Measurements from ENCODE around the gene CDH23. TPM values are rescaled to one million over a fixed set of nuclear protein-coding genes. Genes with fewer than 3 reads are reported as not detected.

The CDH23 gene
- total and polyA plus RNA-seq, 2 of the 8 experiments (the other 6 are each of a cell fraction or from before 2014, with no cell fraction given) = 1.9 to 4.9 TPM

- FAIRE-seq (no peak), DNase-seq (ENCODE audit: low read depth in 1 of 2, low spot score in 2 of 2) (no peak)
- Histone ChIP-seq H3K56ac (replicated peaks; ENCODE audit: insufficient read length, low read depth, low read length) (no peak overlapping the region), H4K8ac (ENCODE audit: extremely low read depth, insufficient read depth, low read length) (no peak overlapping the region), H2BK5ac (ENCODE audit: low read depth, low read length) (no peak overlapping the region), H3K9me3 (ENCODE audit: insufficient read depth in 2 of 2, low read depth in 1 of 2, low read length in 1 of 2) (no peaks in the 10 kb centered on the region), H2AK5ac (ENCODE audit: low read depth, low read length) (no peak overlapping the region), H3K79me1 (ENCODE audit: low read depth, low read length) (no peaks in the 10 kb centered on the region), H3K27ac (ENCODE audit: low read depth, low read length) (no peak overlapping the region), H3K4me3 (ENCODE audit: extremely low read depth in 1 of 4, insufficient read depth in 2 of 4, low read depth in 3 of 4, low read length in 4 of 4) (no peak overlapping the region), H3K23ac (ENCODE audit: insufficient read length) (no peak overlapping the region), H3K14ac (ENCODE audit: insufficient read length) (no peak overlapping the region), H3K4me1 (replicated peaks in 1 of 4; ENCODE audit: control insufficient read depth in 3 of 4, insufficient read depth in 4 of 4, low read length in 3 of 4) (peaks cover 0 to 9% (median 8%) of the 10 kb centered on the region in 4 experiments; a peak in 5 of 7 replicates), H3K4me2 (ENCODE audit: insufficient read depth in 1 of 2, low read depth in 2 of 2, low read length in 2 of 2) (no peak overlapping the region), H3K18ac (ENCODE audit: extremely low read depth, low read length) (no peak overlapping the region), H3K79me2 (ENCODE audit: control insufficient read depth in 1 of 2, insufficient read depth in 2 of 2, low read length in 2 of 2) (no peaks in the 10 kb centered on the region), H3K4ac (replicated peaks; ENCODE audit: insufficient read length, low read depth, low read length) (no peak overlapping the region), H4K5ac (ENCODE audit: insufficient read length, low read depth, low read length) (no peak overlapping the region), H3K27me3 (replicated peaks in 1 of 4; ENCODE audit: control insufficient read depth in 3 of 4, extremely low read depth in 1 of 4, insufficient read depth in 3 of 4, low read length in 3 of 4) (no peaks in the 10 kb centered on the region), H2AFZ (ENCODE audit: low read length) (no peak overlapping the region), H3K9ac (replicated peaks in 1 of 4; ENCODE audit: extremely low read depth in 1 of 4, low read depth in 3 of 4, low read length in 3 of 4) (no peak overlapping the region; a peak in 1 of 7 replicates), H2BK12ac (ENCODE audit: low read depth, low read length) (no peak overlapping the region), H3K36me3 (ENCODE audit: control insufficient read depth in 2 of 4, insufficient read depth in 4 of 4, low read length in 3 of 4) (no peaks in the 10 kb centered on the region), H4K91ac (replicated peaks; ENCODE audit: insufficient read length, low read length) (no peak overlapping the region), H2BK20ac (ENCODE audit: low read length) (no peak overlapping the region), H2BK120ac (replicated peaks; ENCODE audit: low read depth, low read length) (no peak overlapping the region), H3K23me2 (ENCODE audit: low read depth, low read length) (no peaks in the 10 kb centered on the region), H2BK15ac (ENCODE audit: low read length) (no peak overlapping the region), H4K20me1 (replicated peaks in 1 of 2; ENCODE audit: control insufficient read depth in 1 of 2, insufficient read depth in 2 of 2, low read length in 2 of 2) (no peaks in the 10 kb centered on the region)
- CTCF ChIA-PET (ENCODE audit: partially characterized antibody) = interaction anchor here (0.9 to 9.2 kb wide), 6 partner anchors 20 to 210 kb away, joined by 4 to 169 read pairs (median 59); partner anchors contain the start of gene CDH23
- POLR2A ChIA-PET (ENCODE audit: partially characterized antibody) = no interaction called here
- TF ChIP-seq JUND (IDR thresholded peaks at IDR 0.05; ENCODE audit: low read length) (no peak), BRCA1 (IDR thresholded peaks at IDR 0.05; ENCODE audit: low read depth, low read length) (no peak), MAX (IDR thresholded peaks at IDR 0.05) (no peak), ZNF274 (IDR thresholded peaks at IDR 0.05; ENCODE audit: borderline replicate concordance, extremely low read depth, low read length) (no peak), RFX5 (IDR thresholded peaks at IDR 0.05; ENCODE audit: borderline replicate concordance, low read depth, low read length) (no peak), GABPA (IDR thresholded peaks at IDR 0.05; ENCODE audit: borderline replicate concordance, insufficient read depth, low read length) (no peak), CBX5 (IDR thresholded peaks at IDR 0.05; ENCODE audit: low read depth, low read length) (no peak), POLR2A (IDR thresholded peaks at IDR 0.05; ENCODE audit: control extremely low read depth in 1 of 2, low read depth in 2 of 2, low read length in 2 of 2) (no peak)
- WGBS, 2 experiments (ENCODE audit: extremely low coverage in 1 of 2, insufficient coverage in 1 of 2, insufficient read length in 1 of 2, insufficient replicate concordance in 2 of 2, low coverage in 1 of 2, low lambda C conversion rate in 2 of 2, missing lambda C conversion rate in 1 of 2) = 75% methylated on average over 2 of the region's 2 CpGs; no CpG with 5 or more reads in 1 of the 2 experiments
These were observed 208.7 kb downstream of the CDH23 start for GRCh38 chr10:71605263-71605962.
